HG03457 (cell line): ENCODE measurements around the gene SEMA5B.

Experiments
- ATAC-seq: cut with Tn5 transposase; IDR thresholded peaks from one replicate; pipeline ENCODE4 v1.9.1; 2021; ENCODE audit warnings: moderate number of reproducible peaks; ENCODE audit not compliant: unreplicated experiment

Gene SEMA5B

GRCh38 chr3:122868322-122868721, 159.2 kb downstream of the SEMA5B start:
- ATAC-seq: no peak

- no peak for ATAC-seq
Observed at GRCh38 chr3:122864498-122864897, 163.1 kb downstream of the SEMA5B start.

- ATAC-seq: no peak
Observed at GRCh38 chr3:122862381-122862780, 165.2 kb downstream of the SEMA5B start.
